Activated CD8-positive, alpha-beta T cell treated with anti-CD3 and anti-CD28 coated beads, Interleukin-2, amount 10 ng/mL, durations not matched to agents 7 days and 5 days (primary cell): ENCODE measurements around the gene LIPK. TPM values are rescaled to one million over a fixed set of nuclear protein-coding genes. Genes with fewer than 3 reads are reported as not detected.
"Not testable (repeated sequence)": the region's sequence is repeated elsewhere in the genome, so short reads cannot be mapped to it uniquely, and the experiment has no call there.

Source experiments
- ATAC-seq: fragments of 150-1000 bp; cut with Tn5 transposase; one replicate; pipeline ENCODE4 v1.10.0; 2021; ENCODE audit warnings: moderate library complexity
- CTCF ChIA-PET: fragments of 350-600 bp; sonication (Branson Sonifier 250); formaldehyde crosslinking; loops from one replicate; lab custom pipeline; 2021; ENCODE audit warnings: antibody characterized with exemption; lab: Charles Lee
- POLR2A ChIA-PET: fragments of 350-600 bp; sonication (Branson Sonifier 250); formaldehyde crosslinking; loops from one replicate; lab custom pipeline; 2021; ENCODE audit warnings: antibody characterized with exemption; lab: Charles Lee
- DNase-seq: peaks from one replicate; pipeline ENCODE4 v3.0.0-alpha.2; 2020
- H3K27ac Mint-ChIP-seq: one replicate; pipeline ENCODE4 v1.8.0; 2021; ENCODE audit warnings: mild to moderate bottlenecking, mixed read lengths
- H3K27me3 Mint-ChIP-seq: one replicate; pipeline ENCODE4 v1.8.0; 2021; ENCODE audit warnings: low read depth, mixed read lengths
- H3K36me3 Mint-ChIP-seq: one replicate; pipeline ENCODE4 v1.8.0; 2021; ENCODE audit warnings: low read depth, mixed read lengths
- H3K4me1 Mint-ChIP-seq: one replicate; pipeline ENCODE4 v1.8.0; 2021; ENCODE audit warnings: low read depth, mixed read lengths
- H3K4me3 Mint-ChIP-seq: one replicate; pipeline ENCODE4 v1.8.0; 2021; ENCODE audit warnings: mild to moderate bottlenecking, mixed read lengths
- H3K9me3 Mint-ChIP-seq: one replicate; pipeline ENCODE4 v1.8.0; 2022; ENCODE audit warnings: mixed read lengths; ENCODE audit not compliant: insufficient read depth
- total RNA-seq, 2 experiments: library from RNA; stranded (reverse); gene quantifications; one replicate each; pipeline ENCODE4 v1.2.3, GENCODE V29; 2021

LIPK gene
- total RNA-seq, 2 experiments from 2014 or later, result not detected

DNA sequence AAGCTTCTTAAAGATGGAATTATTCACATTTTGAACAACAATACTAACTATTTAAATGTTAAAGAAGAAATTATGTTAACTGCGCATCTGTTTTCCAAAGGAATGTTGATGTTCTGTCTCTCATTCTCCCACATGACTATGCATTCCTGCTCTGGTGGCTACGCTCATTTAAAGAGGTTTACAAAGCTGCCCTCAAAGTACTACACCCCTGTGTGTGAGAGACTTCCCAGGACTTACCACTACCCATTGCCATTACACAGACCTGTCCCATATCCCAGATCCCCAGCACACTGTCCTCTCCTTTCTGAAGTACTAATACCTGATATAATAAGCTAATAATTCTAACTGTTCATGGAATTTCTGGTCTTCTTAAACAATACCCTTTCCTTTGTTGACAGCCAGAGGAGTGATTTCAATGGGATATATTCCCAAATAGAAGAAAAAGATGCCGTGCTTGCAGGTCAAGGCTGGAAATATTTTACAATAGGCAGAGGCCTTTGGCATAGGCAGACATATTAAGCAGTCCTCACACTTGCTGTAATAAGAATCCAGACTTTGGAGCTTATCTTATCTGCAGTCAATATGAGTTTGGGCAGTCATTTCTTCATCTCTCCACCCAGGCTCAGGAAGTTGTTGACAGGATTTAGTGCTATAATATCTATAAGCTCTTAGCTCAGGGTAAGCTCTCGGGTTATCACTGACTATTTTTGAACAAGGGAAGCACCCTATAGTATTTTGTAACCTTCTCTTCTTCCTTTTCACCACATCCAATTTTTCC is 29.6 kb upstream of the LIPK start:
- H3K36me3 Mint-ChIP-seq, result no peaks in the 10 kb centered on the region
- DNase-seq, result no peak
- ChIA-PET CTCF (interaction anchor here (1.3 to 3.3 kb wide), 2 partner anchors 11 to 17 kb away, joined by 3 to 21 read pairs; no protein-coding TSS in a partner anchor), POLR2A (no interaction called here)
- H3K27ac Mint-ChIP-seq, result no peak overlapping the region
- no peak overlapping the region for H3K4me3 Mint-ChIP-seq
- H3K9me3 Mint-ChIP-seq, result no peaks in the 10 kb centered on the region
- H3K4me1 Mint-ChIP-seq, result no peaks in the 10 kb centered on the region
- H3K27me3 Mint-ChIP-seq, result peaks cover 11% of the 10 kb centered on the region
- no peak for ATAC-seq

DNA sequence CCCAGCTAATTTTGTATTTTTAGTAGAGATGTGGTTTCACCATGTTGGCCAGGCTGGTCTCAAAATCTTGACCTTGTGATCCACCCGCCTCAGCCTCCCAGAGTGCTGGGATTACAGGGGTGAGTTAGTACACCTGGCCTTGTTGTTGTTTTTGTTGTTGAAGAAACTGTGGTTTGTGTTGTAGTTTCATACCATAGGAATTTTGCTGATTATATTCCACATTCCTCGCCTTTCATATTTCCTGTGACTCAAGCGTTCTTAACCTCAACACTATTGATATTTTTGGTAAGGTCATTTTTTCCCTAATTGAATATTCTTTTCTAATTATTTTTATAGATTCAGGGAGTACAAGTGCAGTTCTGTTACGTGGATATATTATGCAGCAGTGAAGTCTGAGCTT is 25.1 kb upstream of the LIPK start:
- ChIA-PET POLR2A (no interaction called here), CTCF (no interaction called here)
- Mint-ChIP-seq H3K4me1 (no peaks in the 10 kb centered on the region), H3K4me3 (no peak overlapping the region), H3K27me3 (peaks cover 13% of the 10 kb centered on the region), H3K9me3 (no peaks in the 10 kb centered on the region), H3K27ac (no peak overlapping the region), H3K36me3 (no peaks in the 10 kb centered on the region)
- no peak for DNase-seq
- no peak for ATAC-seq

DNA sequence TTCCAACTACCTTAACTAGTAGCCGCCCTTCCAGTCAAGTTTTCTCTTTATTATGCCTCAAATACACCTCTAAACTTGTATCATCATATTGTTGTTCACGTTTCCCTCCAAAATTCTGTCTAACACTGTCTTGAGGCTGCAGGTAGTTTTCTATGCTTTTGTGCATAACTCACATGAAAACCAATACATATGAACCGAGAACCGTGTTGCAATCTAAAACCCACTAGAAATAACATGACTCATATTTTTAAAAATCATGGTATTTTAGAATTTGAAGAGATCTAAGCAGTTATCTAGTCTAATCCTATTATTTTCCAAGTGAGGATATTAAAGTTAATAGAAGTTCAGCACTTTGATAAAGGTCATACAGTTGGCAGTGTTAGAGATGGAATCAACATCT is 23.6 kb upstream of the LIPK start:
- no peaks in the 10 kb centered on the region for H3K36me3 Mint-ChIP-seq
- DNase-seq (no peak), ATAC-seq (no peak)
- ChIA-PET CTCF (interaction anchor here (0.7 kb wide), 1 partner anchor 11 kb away, joined by 3 read pairs; no protein-coding TSS in a partner anchor), POLR2A (interaction anchor here (0.6 kb wide), 1 partner anchor 17 kb away, joined by 3 read pairs; no protein-coding TSS in a partner anchor)
- peaks cover 11% of the 10 kb centered on the region for H3K27me3 Mint-ChIP-seq
- no peak overlapping the region for H3K27ac Mint-ChIP-seq
- H3K9me3 Mint-ChIP-seq, result no peaks in the 10 kb centered on the region
- no peak overlapping the region for H3K4me3 Mint-ChIP-seq
- no peaks in the 10 kb centered on the region for H3K4me1 Mint-ChIP-seq

DNA sequence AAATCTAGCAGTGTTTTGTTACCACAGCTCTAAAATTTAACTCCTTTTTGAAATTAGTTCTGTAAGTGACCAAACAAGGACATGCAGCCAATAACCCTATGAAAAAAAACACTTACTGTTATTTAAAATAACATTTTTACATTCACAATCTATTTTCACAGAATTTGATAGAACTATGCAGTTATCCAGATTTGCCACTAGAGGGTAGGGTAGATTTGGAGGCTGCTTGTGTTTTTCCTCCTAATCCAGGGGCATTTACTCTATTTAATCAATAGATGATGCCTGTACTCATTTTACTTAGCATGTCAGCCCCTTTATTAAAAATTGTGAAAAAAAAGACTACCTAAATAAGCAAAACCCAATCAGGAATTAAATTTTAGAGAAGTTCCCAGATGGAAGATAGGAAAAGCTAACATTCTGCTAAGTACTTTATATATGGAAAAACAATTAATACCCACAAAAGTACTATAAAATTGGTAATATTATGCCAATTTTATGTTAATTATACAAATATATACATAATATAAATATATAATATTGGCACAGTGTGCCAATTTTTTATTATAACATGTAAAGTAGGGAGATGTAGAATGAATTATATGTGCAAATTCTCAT is 18.1 kb upstream of the LIPK start:
- ChIA-PET CTCF (interaction anchor here (0.7 to 4.5 kb wide), 16 partner anchors 9 to 396 kb away, joined by 3 to 28 read pairs (median 3); no protein-coding TSS in a partner anchor), POLR2A (no interaction called here)
- Mint-ChIP-seq H3K36me3 (no peaks in the 10 kb centered on the region), H3K27me3 (peaks cover 9% of the 10 kb centered on the region), H3K9me3 (no peaks in the 10 kb centered on the region), H3K27ac (no peak overlapping the region), H3K4me3 (no peak overlapping the region), H3K4me1 (no peaks in the 10 kb centered on the region)
- no peak for DNase-seq
- ATAC-seq, result no peak

DNA sequence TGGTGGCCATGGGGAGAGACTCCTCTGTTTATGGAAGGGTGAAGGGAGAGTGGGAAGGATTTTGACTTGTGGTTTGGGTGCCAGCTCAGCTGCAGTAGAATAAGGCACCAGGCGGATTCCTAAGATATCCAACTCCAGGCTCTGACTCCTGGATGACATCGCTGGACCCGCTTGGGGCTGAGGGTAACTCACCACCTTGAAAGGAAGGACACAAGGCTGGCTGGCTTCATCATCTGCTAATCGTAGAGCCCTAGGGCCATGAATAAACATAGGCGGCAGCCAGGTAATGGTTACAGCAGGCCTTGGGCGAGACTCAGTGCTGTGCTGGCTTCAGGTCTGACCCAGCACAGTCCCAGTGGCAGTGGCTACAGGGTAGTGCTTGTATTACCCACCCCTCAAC is 16.7 kb upstream of the LIPK start:
- ChIA-PET POLR2A (no interaction called here), CTCF (interaction anchor here (1.2 to 4.5 kb wide), 4 partner anchors 120 to 244 kb away, joined by 4 to 28 read pairs (median 14); no protein-coding TSS in a partner anchor)
- Mint-ChIP-seq H3K4me1 (no peaks in the 10 kb centered on the region), H3K4me3 (no peak overlapping the region), H3K27ac (no peak overlapping the region), H3K36me3 (no peaks in the 10 kb centered on the region), H3K9me3 (no peaks in the 10 kb centered on the region), H3K27me3 (peaks cover 8% of the 10 kb centered on the region)
- DNase-seq, result no peak
- no peak for ATAC-seq

DNA sequence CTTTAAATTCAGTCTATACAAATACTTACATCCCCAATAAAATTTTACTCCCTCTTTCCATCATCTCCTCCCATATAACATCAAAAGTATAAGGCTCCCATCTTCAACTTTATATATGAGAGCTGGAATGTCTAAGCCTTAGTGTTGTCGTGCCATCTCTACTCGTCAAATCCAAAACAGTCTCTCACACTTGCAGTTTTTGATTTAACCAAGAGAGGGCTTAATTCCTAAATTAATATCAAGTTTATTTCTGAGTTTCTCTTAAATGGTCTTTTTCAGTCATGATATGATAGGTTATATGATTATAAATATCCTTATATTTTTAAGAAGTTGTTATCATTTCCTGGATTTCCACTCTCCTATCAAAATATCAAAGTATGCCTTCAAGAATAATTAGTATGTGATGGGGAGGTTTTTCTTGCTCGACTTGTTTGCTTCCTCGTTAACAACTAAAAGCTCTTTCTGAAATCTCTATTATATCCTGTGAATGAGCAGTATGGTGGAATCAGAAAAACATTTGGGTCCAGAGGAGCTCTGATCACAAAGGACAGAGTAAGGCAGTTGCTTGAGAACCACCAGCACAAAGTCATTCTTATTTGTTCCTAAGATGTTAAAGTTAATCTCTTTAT is 12.5 kb upstream of the LIPK start:
- Mint-ChIP-seq H3K27me3 (peaks cover 13% of the 10 kb centered on the region), H3K4me1 (no peaks in the 10 kb centered on the region), H3K36me3 (no peaks in the 10 kb centered on the region), H3K4me3 (no peak overlapping the region), H3K27ac (no peak overlapping the region), H3K9me3 (no peaks in the 10 kb centered on the region)
- ChIA-PET CTCF (interaction anchor here (0.7 to 2.0 kb wide), 7 partner anchors 11 to 142 kb away, joined by 3 to 7 read pairs (median 3); no protein-coding TSS in a partner anchor), POLR2A (no interaction called here)
- no peak for DNase-seq
- no peak for ATAC-seq

DNA sequence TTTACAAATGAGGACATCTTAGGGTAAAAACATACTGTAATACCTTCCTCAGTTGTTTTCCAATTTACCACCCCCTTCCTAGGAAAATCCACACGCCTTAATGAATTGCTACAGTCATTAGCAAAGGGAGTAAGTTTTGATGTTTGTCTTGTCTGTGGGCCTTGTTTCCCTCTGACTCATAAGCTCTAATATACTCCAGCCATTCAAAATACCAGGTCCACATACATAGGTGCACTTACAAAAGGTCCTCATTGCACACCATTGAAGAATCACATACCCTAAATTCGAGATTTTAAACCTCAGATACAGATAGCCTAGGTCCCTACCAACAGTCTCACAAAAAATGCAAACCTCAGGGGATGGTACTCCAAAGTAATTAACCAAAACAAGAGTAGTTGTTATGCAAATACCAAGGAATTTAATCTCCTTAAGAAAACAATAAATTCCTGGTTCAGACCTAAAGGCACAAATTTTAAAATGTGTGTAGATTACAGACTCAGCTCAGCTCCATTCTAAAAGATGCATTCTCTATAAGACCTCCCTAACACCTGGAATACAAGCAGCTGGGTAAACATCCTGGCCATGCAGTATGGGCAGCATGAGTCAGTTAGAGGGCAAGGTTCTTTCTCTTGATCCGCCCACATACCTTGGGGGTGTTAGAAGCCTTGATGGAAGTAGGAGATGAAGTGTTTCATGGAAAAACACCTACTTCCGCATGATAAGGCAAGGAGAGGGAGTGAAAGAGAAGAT is 3.0 kb upstream of the LIPK start:
- Mint-ChIP-seq H3K4me1 (no peaks in the 10 kb centered on the region), H3K27me3 (peaks cover 4% of the 10 kb centered on the region), H3K27ac (no peak overlapping the region), H3K4me3 (no peak overlapping the region), H3K36me3 (no peaks in the 10 kb centered on the region), H3K9me3 (no peaks in the 10 kb centered on the region)
- CTCF ChIA-PET, result no interaction called here
- no peak for DNase-seq
- POLR2A ChIA-PET, result no interaction called here
- no peak for ATAC-seq

DNA sequence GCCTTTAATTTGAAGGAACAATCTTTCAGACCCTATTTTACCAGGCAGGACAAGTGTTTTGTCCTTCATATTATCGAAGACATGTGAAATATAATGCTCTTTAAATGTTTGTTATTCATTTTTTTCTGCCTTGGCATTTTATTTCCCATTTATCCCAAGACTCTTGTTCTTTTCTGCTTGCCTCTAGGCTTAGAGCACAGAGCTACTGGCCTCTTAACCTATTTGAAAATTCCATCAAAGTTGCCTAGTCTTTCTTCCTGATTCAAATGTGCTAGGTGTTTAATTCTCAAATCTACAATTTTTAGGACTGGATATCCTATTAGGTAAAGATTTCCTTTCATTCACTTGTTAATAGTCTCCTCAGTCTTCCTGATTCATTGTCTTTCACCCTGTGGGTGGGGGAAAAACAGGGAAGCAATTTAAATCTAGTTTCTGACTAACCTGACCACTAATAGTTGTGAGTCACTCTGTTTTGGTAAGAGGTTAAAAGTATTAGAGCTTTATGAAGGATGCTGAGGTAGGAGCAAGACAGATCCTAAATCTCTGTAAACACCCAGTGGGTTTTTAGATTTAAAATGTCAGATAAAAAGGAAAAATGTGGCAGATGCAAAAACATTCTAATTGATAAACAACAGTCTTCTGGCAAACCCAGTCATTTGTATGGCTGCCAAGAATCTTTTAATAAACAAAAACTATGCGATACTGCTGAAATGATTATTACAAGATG is 1.5 kb downstream of the LIPK start:
- Mint-ChIP-seq H3K27ac (no peak overlapping the region), H3K4me1 (no peaks in the 10 kb centered on the region), H3K27me3 (peaks cover 6% of the 10 kb centered on the region), H3K4me3 (no peak overlapping the region), H3K36me3 (no peaks in the 10 kb centered on the region), H3K9me3 (no peaks in the 10 kb centered on the region)
- POLR2A ChIA-PET, result no interaction called here
- CTCF ChIA-PET, result no interaction called here
- DNase-seq (no peak), ATAC-seq (no peak)

DNA sequence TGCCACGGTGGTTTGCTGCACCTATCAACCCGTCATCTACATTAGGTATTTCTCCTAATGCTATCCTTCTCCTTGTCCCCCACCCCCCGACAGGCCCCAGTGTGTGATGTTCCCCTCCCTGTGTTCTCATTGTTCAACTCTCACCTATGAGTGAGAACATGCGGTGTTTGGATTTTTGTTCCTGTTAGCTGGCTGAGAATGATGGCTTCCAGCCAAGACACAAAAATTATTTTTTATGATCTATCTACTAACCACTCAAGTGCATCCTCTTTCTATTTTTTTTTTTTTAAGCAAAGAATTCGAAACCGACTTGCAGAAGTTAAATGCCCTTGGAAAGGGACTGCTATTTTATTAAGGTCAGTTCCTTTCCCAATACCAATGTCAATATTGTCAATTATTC is 3.3 kb downstream of the LIPK start:
- H3K4me3 Mint-ChIP-seq, H3K27me3 Mint-ChIP-seq, POLR2A ChIA-PET, DNase-seq, H3K36me3 Mint-ChIP-seq, H3K9me3 Mint-ChIP-seq, CTCF ChIA-PET, H3K27ac Mint-ChIP-seq, ATAC-seq, H3K4me1 Mint-ChIP-seq: not testable (repeated sequence)

DNA sequence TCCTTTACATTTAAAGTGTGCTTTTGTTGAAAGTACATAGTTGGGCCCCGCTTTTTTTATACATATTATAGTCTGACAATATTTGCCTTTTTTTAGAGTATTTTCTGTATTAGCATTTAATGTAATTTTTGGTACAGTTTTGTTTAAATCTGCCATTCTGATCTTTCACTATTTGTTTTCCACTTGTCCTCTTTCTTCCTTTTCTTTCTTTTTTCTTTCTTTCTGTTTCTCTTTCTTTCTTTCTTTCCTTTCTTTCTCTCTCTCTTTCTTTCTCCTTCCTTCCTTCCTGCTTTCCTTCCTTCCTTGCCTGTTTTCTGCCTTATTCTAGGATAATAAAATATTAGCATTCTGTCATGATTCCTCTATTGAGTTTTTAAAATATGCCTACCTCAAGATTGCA is 9.5 kb downstream of the LIPK start:
- H3K4me1 Mint-ChIP-seq, result no peaks in the 10 kb centered on the region
- ChIA-PET CTCF (no interaction called here), POLR2A (no interaction called here)
- DNase-seq (no peak), ATAC-seq (no peak)
- no peak overlapping the region for H3K4me3 Mint-ChIP-seq
- H3K36me3 Mint-ChIP-seq, result no peaks in the 10 kb centered on the region
- H3K27me3 Mint-ChIP-seq, result peaks cover 10% of the 10 kb centered on the region
- no peak overlapping the region for H3K27ac Mint-ChIP-seq
- no peaks in the 10 kb centered on the region for H3K9me3 Mint-ChIP-seq

DNA sequence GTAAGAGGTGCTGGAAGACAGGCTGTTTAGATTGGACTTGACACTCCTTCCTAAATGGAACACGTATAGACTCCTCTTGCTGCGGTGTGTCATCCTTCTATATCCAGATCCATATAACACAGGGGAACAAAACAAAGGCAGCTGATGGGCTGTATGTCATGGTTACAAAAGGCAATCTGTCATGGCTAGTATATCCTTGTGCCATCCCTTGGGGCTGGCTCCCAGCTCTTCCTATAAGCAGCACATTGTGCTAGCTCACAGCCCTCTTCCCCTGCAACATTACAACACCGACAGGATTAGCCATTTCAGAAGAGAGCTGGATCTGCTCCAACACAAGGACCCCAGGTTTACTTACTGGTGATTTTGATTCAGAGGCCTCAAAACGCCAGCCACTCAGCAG is 15.3 kb downstream of the LIPK start:
- peaks cover 12% of the 10 kb centered on the region for H3K27me3 Mint-ChIP-seq
- no peaks in the 10 kb centered on the region for H3K9me3 Mint-ChIP-seq
- H3K36me3 Mint-ChIP-seq, result no peaks in the 10 kb centered on the region
- peaks cover 5% of the 10 kb centered on the region for H3K4me1 Mint-ChIP-seq
- ATAC-seq, result no peak
- DNase-seq, result no peak
- ChIA-PET POLR2A (no interaction called here), CTCF (interaction anchor here (1.2 kb wide), 1 partner anchor 8 kb away, joined by 3 read pairs; no protein-coding TSS in a partner anchor)
- no peak overlapping the region for H3K4me3 Mint-ChIP-seq
- no peak overlapping the region for H3K27ac Mint-ChIP-seq
